ENCODE measurements around the gene SLC6A5.

Gene SLC6A5

GRCh38 chr11:20595101-20595500 lies 4.3 kb upstream of the SLC6A5 start:
- no peak for DNase-seq (ENCODE audit: low read depth)
- no peak overlapping the region for H3K4me3 ChIP-seq (ENCODE audit: low read depth, low read length)

GRCh38 chr11:20596205-20597153 lies 2.9 kb upstream of the SLC6A5 start:
- DNase-seq (ENCODE audit: low read depth) = no peak
- H3K4me3 ChIP-seq (ENCODE audit: low read depth, low read length) = no peak overlapping the region

- no peak overlapping the region for H3K4me3 ChIP-seq (ENCODE audit: low read depth, low read length)
- DNase-seq (ENCODE audit: low read depth) = no peak
These were observed 2.2 kb upstream of the SLC6A5 start for GRCh38 chr11:20597154-20597679.

GRCh38 chr11:20597680-20598484 lies 1.5 kb upstream of the SLC6A5 start:
- no peak overlapping the region for H3K4me3 ChIP-seq (ENCODE audit: low read depth, low read length)
- DNase-seq (ENCODE audit: low read depth) = no peak

GRCh38 chr11:20598492-20598891 lies 916 bp upstream of the SLC6A5 start:
- no peak overlapping the region for H3K4me3 ChIP-seq (ENCODE audit: low read depth, low read length)
- no peak for DNase-seq (ENCODE audit: low read depth)

- no peak overlapping the region for H3K4me3 ChIP-seq (ENCODE audit: low read depth, low read length)
- no peak for DNase-seq (ENCODE audit: low read depth)
These were observed 575 bp downstream of the SLC6A5 start for GRCh38 chr11:20600020-20600346.

GRCh38 chr11:20600551-20600950 lies 1.1 kb downstream of the SLC6A5 start:
- H3K4me3 ChIP-seq (ENCODE audit: low read depth, low read length) = no peak overlapping the region
- no peak for DNase-seq (ENCODE audit: low read depth)

- H3K4me3 ChIP-seq (ENCODE audit: low read depth, low read length) = no peak overlapping the region
- no peak for DNase-seq (ENCODE audit: low read depth)
These were observed 2.0 kb downstream of the SLC6A5 start for GRCh38 chr11:20601221-20601914.

GRCh38 chr11:20604295-20604803 lies 4.9 kb downstream of the SLC6A5 start:
- no peak overlapping the region for H3K4me3 ChIP-seq (ENCODE audit: low read depth, low read length)
- no peak for DNase-seq (ENCODE audit: low read depth)

GRCh38 chr11:20604864-20605601 lies 5.6 kb downstream of the SLC6A5 start:
- H3K4me3 ChIP-seq (ENCODE audit: low read depth, low read length) = no peak overlapping the region
- DNase-seq (ENCODE audit: low read depth) = no peak

- no peak for DNase-seq (ENCODE audit: low read depth)
- H3K4me3 ChIP-seq (ENCODE audit: low read depth, low read length) = no peak overlapping the region
These were observed 6.2 kb downstream of the SLC6A5 start for GRCh38 chr11:20605602-20606091.

GRCh38 chr11:20608934-20609333 lies 9.5 kb downstream of the SLC6A5 start:
- DNase-seq (ENCODE audit: low read depth) = no peak
- no peak overlapping the region for H3K4me3 ChIP-seq (ENCODE audit: low read depth, low read length)

GRCh38 chr11:20609727-20610707 lies 10.6 kb downstream of the SLC6A5 start:
- peak overlapping the region; percentile 3 for H3K4me3 ChIP-seq (ENCODE audit: low read depth, low read length)
- DNase-seq (ENCODE audit: low read depth) = peak; percentile 21

GRCh38 chr11:20610825-20611224 lies 11.4 kb downstream of the SLC6A5 start:
- no peak overlapping the region for H3K4me3 ChIP-seq (ENCODE audit: low read depth, low read length)
- no peak for DNase-seq (ENCODE audit: low read depth)

GRCh38 chr11:20611445-20611844 lies 12.0 kb downstream of the SLC6A5 start:
- no peak overlapping the region for H3K4me3 ChIP-seq (ENCODE audit: low read depth, low read length)
- no peak for DNase-seq (ENCODE audit: low read depth)

GRCh38 chr11:20611892-20612291 lies 12.5 kb downstream of the SLC6A5 start:
- H3K4me3 ChIP-seq (ENCODE audit: low read depth, low read length) = no peak overlapping the region
- DNase-seq (ENCODE audit: low read depth) = no peak

- no peak for DNase-seq (ENCODE audit: low read depth)
- H3K4me3 ChIP-seq (ENCODE audit: low read depth, low read length) = no peak overlapping the region
These were observed 13.0 kb downstream of the SLC6A5 start for GRCh38 chr11:20612416-20612815.

GRCh38 chr11:20616920-20617319 lies 17.5 kb downstream of the SLC6A5 start:
- no peak overlapping the region for H3K4me3 ChIP-seq (ENCODE audit: low read depth, low read length)

More at GRCh38 chr11:20616920-20617319, 17.5 kb downstream of the SLC6A5 start:
- DNase-seq (ENCODE audit: low read depth) = no peak

All from skeletal muscle cell (primary cell).